ENCODE data around the gene ME3. TPM values are rescaled to one million over a fixed set of nuclear protein-coding genes. Genes with fewer than 3 reads are reported as not detected.

The ME3 gene
- total RNA-seq, 1 donor from 2014 or later, result 10.3 TPM

DNA sequence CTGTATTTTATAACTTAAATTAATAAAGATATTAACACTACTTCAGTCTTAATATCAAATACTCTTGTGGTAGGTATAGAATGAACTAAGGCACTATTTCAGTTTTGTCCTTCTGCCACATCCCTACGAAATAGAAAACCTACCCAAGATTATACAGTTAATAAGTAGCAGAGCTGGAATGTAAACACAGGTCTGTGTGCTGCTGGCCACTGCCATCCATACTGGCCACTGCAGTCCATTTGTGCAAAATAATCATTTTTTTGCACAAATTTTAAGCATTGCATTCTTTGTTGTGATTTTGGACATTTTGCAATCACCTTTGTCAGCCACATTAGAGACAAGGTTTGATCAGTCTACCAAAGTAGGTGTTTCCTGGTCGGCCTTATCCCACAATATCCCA lies 91.9 kb downstream of the ME3 start:
- no peak overlapping the region for H3K4me3 ChIP-seq (ENCODE audit: low read depth, low read length)
- DNase-seq (ENCODE audit: low read depth) (no peak), FAIRE-seq (no peak)
- TF ChIP-seq, protein P1, sequence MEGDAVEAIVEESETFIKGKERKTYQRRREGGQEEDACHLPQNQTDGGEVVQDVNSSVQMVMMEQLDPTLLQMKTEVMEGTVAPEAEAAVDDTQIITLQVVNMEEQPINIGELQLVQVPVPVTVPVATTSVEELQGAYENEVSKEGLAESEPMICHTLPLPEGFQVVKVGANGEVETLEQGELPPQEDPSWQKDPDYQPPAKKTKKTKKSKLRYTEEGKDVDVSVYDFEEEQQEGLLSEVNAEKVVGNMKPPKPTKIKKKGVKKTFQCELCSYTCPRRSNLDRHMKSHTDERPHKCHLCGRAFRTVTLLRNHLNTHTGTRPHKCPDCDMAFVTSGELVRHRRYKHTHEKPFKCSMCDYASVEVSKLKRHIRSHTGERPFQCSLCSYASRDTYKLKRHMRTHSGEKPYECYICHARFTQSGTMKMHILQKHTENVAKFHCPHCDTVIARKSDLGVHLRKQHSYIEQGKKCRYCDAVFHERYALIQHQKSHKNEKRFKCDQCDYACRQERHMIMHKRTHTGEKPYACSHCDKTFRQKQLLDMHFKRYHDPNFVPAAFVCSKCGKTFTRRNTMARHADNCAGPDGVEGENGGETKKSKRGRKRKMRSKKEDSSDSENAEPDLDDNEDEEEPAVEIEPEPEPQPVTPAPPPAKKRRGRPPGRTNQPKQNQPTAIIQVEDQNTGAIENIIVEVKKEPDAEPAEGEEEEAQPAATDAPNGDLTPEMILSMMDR (IDR thresholded peaks at IDR 0.05; ENCODE audit: insufficient read depth, low read length, severe bottlenecking), result no peak
- H3K36me3 ChIP-seq (ENCODE audit: control insufficient read depth, insufficient read depth, low read length), result no peaks in the 10 kb centered on the region
- H3K27me3 ChIP-seq (ENCODE audit: control insufficient read depth, insufficient read depth, low read length), result no peaks in the 10 kb centered on the region

DNA sequence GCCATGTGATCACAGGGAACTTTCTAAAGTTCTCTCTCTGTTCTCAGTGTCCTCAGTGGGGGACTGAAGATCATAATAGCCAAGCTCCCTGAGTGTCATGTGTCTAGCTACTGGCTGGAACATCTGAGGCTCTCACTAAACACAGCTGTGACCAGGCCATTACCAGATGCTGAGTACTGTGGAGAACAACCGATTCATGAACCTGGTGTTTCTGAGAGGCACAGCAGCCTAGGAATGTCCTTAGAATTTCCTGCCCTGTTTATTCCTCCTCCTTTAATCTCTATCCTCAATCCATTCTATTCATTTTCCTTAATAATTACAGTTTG lies 93.0 kb downstream of the ME3 start:
- H3K36me3 ChIP-seq (ENCODE audit: control insufficient read depth, insufficient read depth, low read length), result no peaks in the 10 kb centered on the region

DNA sequence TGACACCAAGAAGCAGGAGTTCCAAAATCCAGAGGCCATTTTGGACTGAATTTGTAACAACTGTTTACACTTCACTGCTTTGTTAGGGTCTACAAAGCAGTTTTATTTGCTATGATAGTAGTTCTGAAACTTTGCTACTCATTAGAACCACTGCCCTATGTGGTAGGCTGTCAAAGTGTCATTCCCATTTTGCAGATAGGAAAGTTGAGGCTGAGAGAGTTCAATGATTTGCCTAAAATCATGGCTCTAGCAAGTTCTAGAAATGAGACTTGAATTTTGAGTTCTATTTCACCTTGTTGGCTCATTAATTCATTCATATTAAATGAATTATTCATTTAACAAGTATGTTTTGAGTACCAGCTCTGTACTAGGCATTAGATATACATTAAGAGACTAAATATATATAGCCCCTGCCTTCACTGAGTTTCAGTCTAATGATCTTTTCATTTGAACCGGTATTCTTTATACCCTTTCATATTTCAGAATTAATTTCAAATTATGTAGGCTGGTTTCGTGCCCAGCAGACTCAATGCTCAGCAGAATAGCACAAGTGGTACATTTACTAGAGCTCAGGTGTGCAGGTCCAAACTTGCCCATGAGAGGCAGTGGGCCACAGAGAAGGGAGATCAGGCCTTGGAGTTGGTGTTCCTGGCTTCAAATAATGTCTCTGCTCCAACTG lies 93.5 kb downstream of the ME3 start:
- TF ChIP-seq, protein P1 (IDR thresholded peaks at IDR 0.05; ENCODE audit: insufficient read depth, low read length, severe bottlenecking), result no peak
- no peaks in the 10 kb centered on the region for H3K27me3 ChIP-seq (ENCODE audit: control insufficient read depth, insufficient read depth, low read length)
- FAIRE-seq, result no peak
- peak; percentile 70 for DNase-seq (ENCODE audit: low read depth)
- H3K4me3 ChIP-seq (ENCODE audit: low read depth, low read length), result no peak overlapping the region
- H3K36me3 ChIP-seq (ENCODE audit: control insufficient read depth, insufficient read depth, low read length), result no peaks in the 10 kb centered on the region

More for the DNA sequence above, 93.0 kb downstream of the ME3 start:
- no peaks in the 10 kb centered on the region for H3K27me3 ChIP-seq (ENCODE audit: control insufficient read depth, insufficient read depth, low read length)
- DNase-seq (ENCODE audit: low read depth), result no peak
- H3K4me3 ChIP-seq (ENCODE audit: low read depth, low read length), result no peak overlapping the region
- no peak for FAIRE-seq
- TF ChIP-seq, protein P1 (IDR thresholded peaks at IDR 0.05; ENCODE audit: insufficient read depth, low read length, severe bottlenecking), result no peak

DNA sequence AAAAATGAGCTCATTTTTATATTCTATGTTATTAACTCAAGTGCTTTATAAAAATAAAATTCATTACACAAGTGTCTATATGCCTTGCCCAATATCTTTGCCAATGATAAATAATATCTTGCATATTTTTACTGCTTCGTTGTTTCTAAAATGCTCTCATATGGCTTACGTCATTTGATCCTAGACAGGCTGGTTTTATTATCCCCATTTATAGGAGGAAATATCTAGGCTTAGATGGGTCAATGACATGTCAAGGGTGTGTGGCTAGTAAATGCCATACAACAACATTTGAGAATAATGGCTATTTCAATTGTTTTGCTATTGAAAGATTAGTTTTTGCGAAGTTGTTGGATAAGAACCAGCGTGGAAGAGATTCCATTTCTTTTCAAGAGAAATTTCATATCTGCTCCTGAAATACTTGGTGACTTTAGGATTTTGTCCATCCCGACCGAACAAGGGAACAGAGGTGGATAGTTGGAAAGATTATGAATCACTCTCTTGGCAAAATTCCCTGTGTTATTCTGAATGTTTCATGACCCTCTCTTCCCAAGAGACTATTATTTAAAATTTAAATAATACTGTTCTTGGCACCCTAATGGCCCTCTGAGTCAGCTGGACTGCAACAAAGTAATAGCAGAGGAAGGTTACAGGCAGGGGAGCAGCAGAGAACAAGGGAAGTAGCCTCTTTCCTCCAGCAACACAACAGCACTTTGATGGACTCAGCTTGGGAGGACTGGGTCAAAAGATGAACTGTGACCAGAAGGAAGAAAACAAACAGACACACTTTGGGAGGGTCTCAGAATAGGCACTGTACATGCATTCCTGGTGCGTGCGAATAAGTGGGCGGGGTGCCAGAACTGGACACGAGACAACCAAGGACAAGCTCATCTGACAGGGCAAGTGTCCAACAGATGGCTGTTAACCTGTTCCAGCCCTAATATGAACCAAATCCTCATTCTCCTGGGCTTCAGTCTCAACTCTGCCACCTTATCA lies 94.5 kb downstream of the ME3 start:
- H3K4me3 ChIP-seq (ENCODE audit: low read depth, low read length), result no peak overlapping the region
- H3K36me3 ChIP-seq (ENCODE audit: control insufficient read depth, insufficient read depth, low read length), result no peaks in the 10 kb centered on the region
- DNase-seq (ENCODE audit: low read depth) (peak; percentile 90), FAIRE-seq (no peak)
- no peaks in the 10 kb centered on the region for H3K27me3 ChIP-seq (ENCODE audit: control insufficient read depth, insufficient read depth, low read length)
- TF ChIP-seq, protein P1 (IDR thresholded peaks at IDR 0.05; ENCODE audit: insufficient read depth, low read length, severe bottlenecking), result no peak

DNA sequence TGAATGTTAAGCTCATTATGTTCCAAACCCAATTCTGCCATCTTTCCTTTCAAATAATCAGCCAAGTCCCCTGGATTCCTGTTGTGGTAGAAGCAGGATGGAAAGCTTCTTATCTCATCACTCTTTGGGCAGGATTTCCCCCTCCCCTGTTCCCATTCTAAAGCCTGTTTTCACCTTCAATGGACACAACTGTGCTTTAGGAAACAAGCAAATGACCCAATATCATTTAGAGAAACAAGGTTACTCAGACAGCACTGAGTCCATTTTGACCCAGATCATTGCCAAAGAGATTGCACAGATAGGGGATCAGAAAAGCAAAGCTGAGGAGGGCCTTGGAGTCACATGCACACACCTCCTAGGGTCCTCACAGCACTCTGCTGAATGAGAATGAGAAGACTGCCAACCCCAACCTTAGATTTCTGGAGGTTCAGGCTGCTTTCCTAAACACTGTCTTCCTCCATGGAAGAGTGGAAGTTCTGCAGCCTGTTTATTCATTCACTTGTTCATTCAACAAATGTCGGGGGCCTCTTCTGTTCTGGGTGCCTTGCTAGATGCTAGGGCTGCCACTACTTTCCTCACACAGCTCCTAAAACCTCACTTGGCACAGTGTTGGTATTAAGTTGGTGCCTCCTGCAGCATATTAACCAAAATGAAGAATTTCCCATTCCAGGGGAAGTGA lies 95.3 kb downstream of the ME3 start:
- DNase-seq (ENCODE audit: low read depth), result no peak

More for the DNA sequence above, 95.3 kb downstream of the ME3 start:
- H3K36me3 ChIP-seq (ENCODE audit: control insufficient read depth, insufficient read depth, low read length), result no peaks in the 10 kb centered on the region
- TF ChIP-seq, protein P1 (IDR thresholded peaks at IDR 0.05; ENCODE audit: insufficient read depth, low read length, severe bottlenecking), result no peak
- no peak overlapping the region for H3K4me3 ChIP-seq (ENCODE audit: low read depth, low read length)
- FAIRE-seq, result no peak
- H3K27me3 ChIP-seq (ENCODE audit: control insufficient read depth, insufficient read depth, low read length), result no peaks in the 10 kb centered on the region

All from bronchial epithelial cell (primary cell).